ENCODE results near the gene ENO1.

Gene ENO1

GRCh38 chr1:8870616-8871538, 7.6 kb downstream of the ENO1 start:
- no peak for DNase-seq (ENCODE audit: low spot score)

DNA sequence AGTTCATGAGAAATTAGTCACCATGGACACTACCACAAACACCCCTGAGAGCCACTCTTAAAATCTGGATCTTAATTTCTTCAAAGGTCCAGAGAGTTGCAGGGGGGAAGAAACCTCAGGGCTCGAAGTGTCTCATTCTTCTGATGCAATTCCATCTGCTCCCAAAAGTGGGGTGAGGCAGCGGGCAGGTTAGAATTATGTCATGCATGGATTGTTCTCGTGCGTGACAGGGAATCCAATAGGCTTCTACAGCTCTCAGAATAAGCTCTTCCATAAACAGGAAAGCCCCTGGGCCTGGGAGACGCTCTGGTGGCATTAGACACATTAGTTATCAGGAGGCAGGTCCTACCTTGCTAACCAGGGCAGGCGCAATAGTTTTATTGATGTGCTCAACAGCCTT, 8.4 kb downstream of the ENO1 start:
- DNase-seq (ENCODE audit: low spot score) = no peak

DNA sequence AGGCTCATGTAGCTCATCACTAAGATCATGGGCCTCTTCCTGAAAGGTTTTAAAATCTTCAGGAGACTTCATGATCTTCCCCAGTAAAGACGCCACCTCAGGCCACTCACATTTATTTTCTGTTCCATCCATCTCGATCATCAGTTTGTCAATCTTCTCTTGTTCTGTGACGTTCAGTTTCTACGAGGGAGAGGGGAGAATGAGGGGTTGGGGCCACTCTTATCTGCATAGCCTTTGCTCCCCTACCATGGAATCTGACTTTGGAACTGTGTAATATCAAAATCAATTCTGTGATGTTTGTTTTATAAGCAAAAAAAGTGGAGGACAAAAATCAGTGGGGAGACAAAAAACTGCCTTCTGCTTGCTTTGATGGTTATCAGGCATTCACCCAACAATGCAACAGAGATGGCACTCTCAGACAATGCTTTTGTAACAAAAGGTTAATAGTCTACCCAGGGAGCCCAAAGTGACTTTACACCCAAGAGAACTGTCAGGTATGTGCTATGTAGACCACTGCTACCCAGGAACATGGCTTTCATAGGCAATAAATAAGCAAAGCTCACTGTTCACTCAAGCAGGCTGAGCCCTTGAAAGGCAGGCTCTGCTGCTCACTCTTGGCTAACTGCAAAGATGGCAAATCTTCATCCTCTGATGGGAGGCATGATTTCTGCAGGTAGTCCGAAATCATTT, 10.5 kb downstream of the ENO1 start:
- no peak for DNase-seq (ENCODE audit: low spot score)

DNA sequence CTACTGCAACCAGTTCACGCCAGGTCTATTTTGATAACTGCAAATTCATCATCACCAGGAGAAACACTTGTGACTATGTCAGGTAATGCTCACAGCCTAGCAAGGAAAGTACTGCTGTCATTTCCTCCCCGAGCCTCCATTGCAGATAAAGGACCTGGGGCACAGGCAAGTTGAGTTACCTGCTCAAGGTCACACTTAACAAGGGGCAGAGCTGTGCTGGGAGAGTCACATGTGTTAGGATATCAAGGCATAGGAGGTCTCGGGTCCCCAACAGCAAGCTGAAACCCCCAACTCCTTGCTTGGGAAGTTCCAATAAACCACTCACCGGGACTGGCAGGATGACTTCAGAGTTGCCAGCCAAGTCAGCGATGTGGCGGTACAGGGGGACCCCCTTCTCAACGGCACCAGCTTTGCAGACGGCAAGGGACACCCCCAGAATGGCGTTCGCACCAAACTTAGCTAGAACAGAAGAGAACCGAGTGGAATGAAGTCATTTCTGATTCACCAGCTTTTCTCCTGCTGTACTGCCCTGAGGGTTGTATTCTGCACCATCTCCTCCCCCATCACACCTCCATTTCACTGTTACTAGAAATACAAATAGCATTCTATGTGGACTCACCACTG, 11.6 kb downstream of the ENO1 start:
- no peak for DNase-seq (ENCODE audit: low spot score)

DNA sequence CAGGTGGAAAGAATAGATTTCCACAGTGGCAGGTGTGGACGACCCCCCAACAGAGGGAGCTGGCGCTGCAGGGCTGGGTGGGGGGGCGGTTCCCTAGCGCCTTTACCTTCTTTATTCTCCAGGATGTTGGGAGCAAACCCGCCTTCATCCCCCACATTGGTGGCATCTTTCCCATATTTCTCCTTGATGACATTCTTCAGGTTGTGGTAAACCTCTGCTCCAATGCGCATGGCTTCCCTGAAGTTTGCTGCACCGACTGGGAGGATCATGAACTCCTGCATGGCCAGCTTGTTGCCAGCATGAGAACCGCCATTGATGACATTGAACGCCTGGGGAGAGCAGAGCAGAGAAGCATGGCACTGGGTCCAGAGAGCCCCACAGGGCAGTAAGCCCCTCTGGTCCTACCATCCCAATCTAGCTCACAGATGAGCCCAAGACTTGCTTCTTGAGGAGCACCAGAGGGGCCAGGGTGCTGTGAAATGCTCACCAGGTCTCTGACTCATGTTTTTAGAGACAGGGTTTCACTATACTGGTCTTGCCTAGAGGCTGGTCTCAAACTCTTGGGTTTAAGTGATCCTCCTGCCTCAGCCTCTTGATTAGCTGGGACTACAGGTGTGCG, 12.2 kb downstream of the ENO1 start:
- DNase-seq (ENCODE audit: low spot score) = no peak

GRCh38 chr1:8864713-8865344, 13.7 kb downstream of the ENO1 start:
- no peak for DNase-seq (ENCODE audit: low spot score)

DNA sequence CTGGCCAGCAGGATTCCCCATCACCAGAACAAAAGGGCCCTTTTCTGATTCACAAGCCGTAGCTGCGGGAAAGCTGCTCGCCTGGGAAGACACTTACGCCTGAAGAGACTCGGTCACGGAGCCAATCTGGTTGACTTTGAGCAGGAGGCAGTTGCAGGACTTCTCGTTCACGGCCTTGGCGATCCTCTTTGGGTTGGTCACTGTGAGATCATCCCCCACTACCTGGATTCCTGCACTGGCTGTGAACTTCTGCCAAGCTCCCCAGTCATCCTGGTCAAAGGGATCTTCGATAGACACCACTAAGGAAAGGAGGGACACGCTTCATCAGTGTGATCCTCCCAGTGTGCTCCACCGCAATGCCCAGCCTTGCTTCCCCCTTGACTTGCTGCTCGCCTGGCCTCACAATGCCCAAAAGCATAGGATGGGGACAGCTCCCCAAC, 14.7 kb downstream of the ENO1 start:
- DNase-seq (ENCODE audit: low spot score) = no peak

- no peak for DNase-seq (ENCODE audit: low spot score)
Observed at GRCh38 chr1:8863138-8863537, 15.3 kb downstream of the ENO1 start.

DNA sequence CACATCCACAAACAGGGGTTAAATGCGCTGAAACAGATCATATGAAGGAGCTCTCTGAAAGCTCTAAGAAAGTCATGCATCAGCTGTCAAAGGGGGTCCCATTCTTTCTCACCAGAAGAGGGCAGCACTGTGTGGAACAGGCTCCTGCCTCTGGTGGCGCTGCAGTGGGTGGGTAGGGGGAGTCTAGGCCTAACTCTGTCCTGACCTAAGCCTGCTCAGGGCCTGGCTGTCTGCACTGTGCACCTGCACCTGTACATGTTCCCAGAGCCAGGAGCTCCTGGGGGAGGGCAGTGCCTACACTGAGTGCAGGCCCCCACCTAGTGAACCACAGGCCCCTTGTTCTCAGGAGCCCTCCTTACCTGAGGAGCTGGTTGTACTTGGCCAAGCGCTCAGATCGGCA, 16.0 kb downstream of the ENO1 start:
- no peak for DNase-seq (ENCODE audit: low spot score)

DNA sequence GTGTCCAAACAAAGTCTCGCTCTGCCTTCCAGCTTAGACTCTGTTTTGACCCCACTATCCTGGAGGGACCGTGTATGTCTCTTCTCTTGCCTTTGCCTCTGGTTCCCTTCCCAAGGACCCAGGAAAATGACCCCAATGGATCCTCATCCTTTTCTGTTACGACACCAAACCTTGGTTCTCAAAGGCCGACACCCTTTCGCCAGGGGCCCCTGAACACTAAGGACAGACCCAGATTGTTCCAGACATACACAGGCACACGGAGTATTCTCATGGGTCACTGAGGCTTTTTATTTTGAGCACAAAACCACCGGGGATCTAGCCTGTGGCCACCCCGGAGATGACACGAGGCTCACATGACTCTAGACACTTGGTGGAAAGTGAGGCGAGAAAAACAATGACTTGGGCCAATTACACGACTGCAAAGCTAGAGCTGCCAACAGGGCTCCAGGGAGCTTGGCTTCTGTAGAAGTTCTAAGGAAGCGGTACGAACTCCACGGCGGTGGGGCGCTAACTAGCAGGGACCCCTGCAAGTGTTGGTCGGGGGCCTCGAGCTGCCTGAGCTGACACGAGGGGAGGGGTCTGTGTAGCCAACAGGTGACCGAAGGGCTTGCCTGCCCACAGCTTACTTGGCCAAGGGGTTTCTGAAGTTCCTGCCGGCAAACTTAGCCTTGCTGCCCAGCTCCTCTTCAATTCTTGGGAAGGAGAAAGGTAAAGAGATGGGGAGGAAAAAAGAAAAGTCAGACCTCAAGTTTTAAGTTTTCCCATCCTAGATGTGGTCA, 17.6 kb downstream of the ENO1 start:
- DNase-seq (ENCODE audit: low spot score) = no peak

- DNase-seq (ENCODE audit: low spot score) = no peak
Observed at GRCh38 chr1:8858888-8859706, 19.4 kb downstream of the ENO1 start.

DNA sequence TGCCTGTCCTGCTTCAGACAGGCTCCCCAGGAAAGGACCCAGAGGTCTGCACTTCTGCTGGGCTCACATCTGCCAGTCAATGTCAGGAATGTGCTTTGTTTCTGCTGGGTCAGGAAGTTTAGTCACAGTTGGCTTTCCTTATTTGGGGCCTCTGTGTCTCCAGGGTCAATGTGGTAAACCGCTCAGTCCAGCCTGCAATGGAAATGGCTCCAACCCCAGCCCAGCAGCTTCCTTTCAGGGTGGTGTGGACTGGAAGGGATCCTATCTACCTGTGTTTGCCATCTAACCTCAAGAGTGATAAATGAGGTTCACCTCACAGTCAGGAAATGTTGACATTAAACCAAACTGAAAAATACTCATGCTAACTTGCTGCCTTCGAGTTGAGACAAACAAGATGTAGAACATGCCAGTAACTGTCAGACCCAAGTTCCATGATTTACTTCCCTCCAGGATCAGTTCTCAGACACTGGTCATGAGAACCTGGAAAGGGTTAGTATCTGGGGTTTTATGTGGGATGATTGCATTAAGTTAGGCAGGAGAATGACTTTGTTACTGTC, 20.3 kb downstream of the ENO1 start:
- DNase-seq (ENCODE audit: low spot score) = no peak

GRCh38 chr1:8856689-8857412, 21.6 kb downstream of the ENO1 start:
- no peak for DNase-seq (ENCODE audit: low spot score)

GRCh38 chr1:8854240-8854639, 24.2 kb downstream of the ENO1 start:
- no peak for DNase-seq (ENCODE audit: low spot score)

- no peak for DNase-seq (ENCODE audit: low spot score)
Observed at GRCh38 chr1:8851060-8851459, 27.4 kb downstream of the ENO1 start.

- DNase-seq (ENCODE audit: low spot score) = peak; percentile 74
Observed at GRCh38 chr1:8848663-8849386, 29.7 kb downstream of the ENO1 start.

DNA sequence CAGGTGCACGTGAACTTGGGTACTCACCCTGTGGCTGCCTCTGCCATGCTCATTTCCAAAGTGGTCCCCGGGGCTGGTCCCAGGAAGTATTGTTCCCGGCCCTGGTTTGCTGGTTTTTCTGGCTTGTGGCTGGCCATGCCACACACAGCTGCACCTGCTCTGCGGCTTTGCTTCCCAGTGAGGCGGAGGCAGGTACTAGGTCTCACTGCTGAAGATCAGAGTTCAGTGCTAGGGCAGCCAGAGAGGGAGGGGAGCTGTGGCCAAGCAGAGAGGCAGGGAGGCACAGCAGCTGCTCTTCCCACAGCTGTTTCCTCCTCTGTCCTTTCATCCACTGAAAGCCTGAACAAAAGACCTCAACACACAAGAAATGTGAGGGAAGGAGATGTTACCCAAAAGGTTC, 30.5 kb downstream of the ENO1 start:
- no peak for DNase-seq (ENCODE audit: low spot score)

DNA sequence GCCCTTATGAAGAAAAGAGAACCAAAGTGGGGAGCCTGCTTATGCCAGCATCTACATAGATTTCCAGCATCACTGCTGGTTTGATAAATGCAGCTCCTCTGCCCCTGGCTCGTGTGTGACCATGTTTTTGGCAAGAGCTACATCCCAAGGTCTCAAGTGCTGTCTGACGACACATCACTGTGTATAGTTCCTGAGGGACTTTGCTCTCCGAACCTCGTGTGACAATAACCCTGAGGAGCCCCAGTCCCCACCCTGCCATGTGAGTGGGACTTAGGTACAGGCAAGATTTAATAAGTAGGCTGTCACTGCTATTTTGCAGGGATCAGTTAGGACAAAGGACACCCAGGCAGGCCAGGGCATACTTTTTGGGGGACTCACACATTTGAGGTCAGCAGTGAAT, 32.2 kb downstream of the ENO1 start:
- no peak for DNase-seq (ENCODE audit: low spot score)
